ENCODE data around the gene ADPGK. TPM values are rescaled to one million over a fixed set of nuclear protein-coding genes. Genes with fewer than 3 reads are reported as not detected.
"Not testable (repeated sequence)": the region's sequence is repeated elsewhere in the genome, so short reads cannot be mapped to it uniquely, and the experiment has no call there.

ADPGK gene
- total RNA-seq, 1 donor from 2014 or later = 34.6 TPM

- DNase-seq = no peak
Observed at GRCh38 chr15:72740219-72740618, 43.3 kb downstream of the ADPGK start.

- no peak for DNase-seq
Observed at GRCh38 chr15:72737723-72738122, 45.8 kb downstream of the ADPGK start.

- DNase-seq = no peak
Observed at GRCh38 chr15:72737061-72737460, 46.5 kb downstream of the ADPGK start.

- no peak for DNase-seq
Observed at GRCh38 chr15:72735111-72735510, 48.4 kb downstream of the ADPGK start.

GRCh38 chr15:72733941-72734738 is 49.4 kb downstream of the ADPGK start:
- DNase-seq = no peak

GRCh38 chr15:72732516-72732915 is 51.0 kb downstream of the ADPGK start:
- DNase-seq = no peak

- DNase-seq = no peak
Observed at GRCh38 chr15:72732086-72732485, 51.5 kb downstream of the ADPGK start.

- DNase-seq = no peak
Observed at GRCh38 chr15:72728821-72729220, 54.7 kb downstream of the ADPGK start.

- DNase-seq = not testable (repeated sequence)
Observed at GRCh38 chr15:72728249-72728648, 55.3 kb downstream of the ADPGK start.

- no peak for DNase-seq
Observed at GRCh38 chr15:72727154-72727553, 56.4 kb downstream of the ADPGK start.

GRCh38 chr15:72725851-72726250 is 57.7 kb downstream of the ADPGK start:
- not testable (repeated sequence) for DNase-seq

- no peak for DNase-seq
Observed at GRCh38 chr15:72725446-72725845, 58.1 kb downstream of the ADPGK start.

GRCh38 chr15:72724028-72724427 is 59.5 kb downstream of the ADPGK start:
- DNase-seq = no peak

- DNase-seq = peak; percentile 3
Observed at GRCh38 chr15:72722071-72722696, 61.4 kb downstream of the ADPGK start.

- not testable (repeated sequence) for DNase-seq
Observed at GRCh38 chr15:72708551-72709303, 74.8 kb downstream of the ADPGK start.

GRCh38 chr15:72706266-72706665 is 77.3 kb downstream of the ADPGK start:
- DNase-seq = no peak

Other genes with a start within 250 kb of the ADPGK start
- not detected for gene GOLGA6B, start 129.1 kb downstream of the ADPGK start, total RNA-seq
- 0.47 TPM for gene HIGD2B, start 97.6 kb downstream of the ADPGK start, total RNA-seq
- gene BBS4, start 97.6 kb downstream of the ADPGK start, total RNA-seq = 20.3 TPM

Data from occipital lobe (tissue), 2 donors.